HCT116 (cell line): Measurements from ENCODE around the gene C10orf53.

Experiments
- CTCF ChIP-seq, 3 experiments: fragments of 200-600 bp in 1 of 3; sonication (generic) in 1 of 3; IDR thresholded peaks in 2 of 3; conservative IDR thresholded peaks in 1 of 3; 2 replicates each; pipeline ENCODE4 v1.5.1; 2012 to 2017; ENCODE audit warnings: low read depth in 2 of 3, low read length in 2 of 3, antibody characterized with exemption in 1 of 3, borderline replicate concordance in 1 of 3, control low read depth in 1 of 3, mild to moderate bottlenecking in 1 of 3, mixed read lengths in 1 of 3, mixed run types in 1 of 3, moderate library complexity in 1 of 3; ENCODE audit not compliant: insufficient read depth in 1 of 3
- JUND ChIP-seq: IDR thresholded peaks from 2 replicates; pipeline ENCODE4 v1.6.1; 2012
- POLR2A ChIP-seq: IDR thresholded peaks from 2 replicates; pipeline ENCODE4 v1.7.0; 2011; ENCODE audit warnings: borderline replicate concordance; ENCODE audit not compliant: insufficient read depth, insufficient read length; ENCODE audit errors: extremely low read depth
- POLR2AphosphoS5 ChIP-seq: IDR thresholded peaks from 2 replicates; pipeline ENCODE4 v1.6.1; 2011; ENCODE audit warnings: mild to moderate bottlenecking, low read depth, low read length, moderate library complexity
- SP1 ChIP-seq: IDR thresholded peaks from 2 replicates; pipeline ENCODE4 v1.6.1; 2012; ENCODE audit warnings: low read depth
- TCF7L2 ChIP-seq: IDR thresholded peaks from 2 replicates; pipeline ENCODE4 v1.7.0; 2011; ENCODE audit warnings: borderline replicate concordance, inconsistent platforms; ENCODE audit not compliant: insufficient read depth, insufficient read length; ENCODE audit errors: extremely low read depth
- YY1 ChIP-seq: IDR thresholded peaks from 2 replicates; pipeline ENCODE4 v1.6.1; 2011; ENCODE audit warnings: low read length, low read depth, moderate library complexity, mild to moderate bottlenecking; ENCODE audit not compliant: insufficient replicate concordance; ENCODE audit errors: extremely low read depth
- ZBTB33 ChIP-seq: IDR thresholded peaks from 2 replicates; pipeline ENCODE4 v1.6.1; 2011; ENCODE audit warnings: mild to moderate bottlenecking, low read length, moderate library complexity; ENCODE audit not compliant: insufficient replicate concordance; ENCODE audit errors: extremely low read depth
- ZNF274 ChIP-seq: fragments of 200-500 bp; sonication (Bioruptor generic); IDR thresholded peaks from 2 replicates; pipeline ENCODE4 v1.6.1; 2014; ENCODE audit warnings: mild to moderate bottlenecking, low read depth, low read length, inconsistent platforms

GRCh38 chr10:49666685-49667084 is 12.8 kb upstream of the C10orf53 start:
- no peak for TF ChIP-seq CTCF (IDR thresholded peaks at IDR 0.05 in 2 of 3, conservative IDR thresholded peaks at IDR 0.05 in 1 of 3; ENCODE audit: borderline replicate concordance in 1 of 3, insufficient read depth in 1 of 3, low read depth in 2 of 3, low read length in 2 of 3)
- no peak for TF ChIP-seq POLR2AphosphoS5
- no peak for TF ChIP-seq POLR2A
- TF ChIP-seq JUND, result no peak
- no peak for TF ChIP-seq TCF7L2
- TF ChIP-seq YY1, result no peak
- TF ChIP-seq ZBTB33, result no peak
- no peak for TF ChIP-seq SP1
- TF ChIP-seq ZNF274, result no peak
